Activated CD8-positive, alpha-beta memory T cell treated with anti-CD3 and anti-CD28 coated beads for 1 hour (primary cell): Measurements from ENCODE around the gene NDRG3.

ENCODE experiments used
- DNase-seq, 2 donors: peaks; one replicate each; pipeline ENCODE4 v3.0.0-alpha.2; 2020; ENCODE audit warnings: low read depth in 1 of 2; ENCODE audit errors: extremely low read depth in 1 of 2

NDRG3 gene

GRCh38 chr20:36745927-36746659, at the start of gene NDRG3:
Gene NDRG3 (minus strand): TSS chr20:36746090. CDS start chr20:36721735, 24,355 bp downstream.
- DNase-seq = peak; percentile 76 to 85

- no peak for DNase-seq
Observed at GRCh38 chr20:36794116-36794474, 48.2 kb upstream of the NDRG3 start.

GRCh38 chr20:36793294-36794115, 47.6 kb upstream of the NDRG3 start:
- DNase-seq = no peak

GRCh38 chr20:36792422-36792821, 46.5 kb upstream of the NDRG3 start:
- DNase-seq = no peak

GRCh38 chr20:36791862-36792261, 46.0 kb upstream of the NDRG3 start:
- no peak for DNase-seq

- DNase-seq = no peak
Observed at GRCh38 chr20:36786663-36787062, 40.8 kb upstream of the NDRG3 start.

- DNase-seq = no peak
Observed at GRCh38 chr20:36786246-36786645, 40.4 kb upstream of the NDRG3 start.

- no peak for DNase-seq
Observed at GRCh38 chr20:36785308-36785707, 39.4 kb upstream of the NDRG3 start.

- no peak for DNase-seq
Observed at GRCh38 chr20:36784900-36785299, 39.0 kb upstream of the NDRG3 start.

GRCh38 chr20:36784116-36784515, 38.2 kb upstream of the NDRG3 start:
- no peak for DNase-seq

- no peak for DNase-seq
Observed at GRCh38 chr20:36779656-36780025, 33.8 kb upstream of the NDRG3 start.

- no peak for DNase-seq
Observed at GRCh38 chr20:36778831-36779655, 33.2 kb upstream of the NDRG3 start.

GRCh38 chr20:36777576-36777975, 31.7 kb upstream of the NDRG3 start:
- no peak for DNase-seq

GRCh38 chr20:36777167-36777566, 31.3 kb upstream of the NDRG3 start:
- DNase-seq = no peak

GRCh38 chr20:36775826-36776225, 29.9 kb upstream of the NDRG3 start:
- DNase-seq = no peak

- no peak for DNase-seq
Observed at GRCh38 chr20:36775196-36775595, 29.3 kb upstream of the NDRG3 start.

- DNase-seq = peak; percentile 91 to 99
Observed at GRCh38 chr20:36773597-36774390, 27.9 kb upstream of the NDRG3 start, which contains the start of gene DSN1. Gene DSN1 (minus strand): TSS chr20:36773763. CDS start chr20:36771458, 2,305 bp downstream.

GRCh38 chr20:36773107-36773596, 27.3 kb upstream of the NDRG3 start:
- DNase-seq = no peak

GRCh38 chr20:36770680-36771079, 24.8 kb upstream of the NDRG3 start:
- DNase-seq = no peak

GRCh38 chr20:36768768-36769430, 23.0 kb upstream of the NDRG3 start:
- DNase-seq = no peak
